ENCODE results near the gene KCNJ1. TPM values are rescaled to one million over a fixed set of nuclear protein-coding genes. Genes with fewer than 3 reads are reported as not detected.
A peak's percentile ranks its signal among the peaks of the same experiment; 100 is the strongest.

KCNJ1 gene
- total RNA-seq, 3 donors from 2014 or later (not counting 1 experiment from before 2014, with no cell fraction given): not detected

DNA sequence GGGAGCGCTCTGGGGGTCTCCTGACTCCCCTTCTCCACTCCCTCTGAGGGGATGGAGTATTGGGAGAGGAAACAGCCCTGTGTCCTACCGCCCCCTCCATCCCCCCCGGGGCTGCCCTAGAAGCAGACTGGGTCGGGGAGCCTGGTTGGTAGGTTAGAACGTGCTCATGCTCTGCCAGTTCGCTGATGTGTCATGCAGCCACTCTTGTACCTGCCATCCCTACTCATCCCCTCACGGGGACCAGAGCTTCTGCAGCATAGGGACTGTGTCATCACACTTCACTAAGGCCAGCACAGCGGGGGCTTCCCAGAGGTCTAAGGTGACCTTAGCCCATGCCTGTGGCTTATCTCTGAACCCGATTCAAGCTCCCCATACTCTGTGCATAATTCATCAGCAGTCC, 4.7 kb downstream of the KCNJ1 start:
- Histone ChIP-seq H3K4me1 (ENCODE audit: control insufficient read depth, insufficient read depth, low read length) (peaks cover 8% of the 10 kb centered on the region), H3K27ac (ENCODE audit: low read length) (no peak overlapping the region), H3K27me3 (ENCODE audit: control insufficient read depth, insufficient read depth, low read length) (no peaks in the 10 kb centered on the region), H3K36me3 (ENCODE audit: control insufficient read depth, insufficient read depth, low read length) (no peaks in the 10 kb centered on the region), H3K9me3 (ENCODE audit: control insufficient read depth, insufficient read depth, low read length) (no peaks in the 10 kb centered on the region), H3K4me3 (ENCODE audit: low read length) (no peak overlapping the region)
- ATAC-seq: no peak
- Mint-ChIP-seq H3K36me3 (no peaks in the 10 kb centered on the region), H3K27me3 (ENCODE audit: low read depth in 2 of 2) (peaks cover 0 to 6% of the 10 kb centered on the region in 2 donors), H3K4me1 (peaks cover 8 to 9% of the 10 kb centered on the region in 2 donors), H3K9me3 (no peaks in the 10 kb centered on the region), H3K27ac (no peak overlapping the region), H3K4me3 (no peak overlapping the region)
- 87% methylated on average over 8 of the region's 9 CpGs for WGBS (ENCODE audit: insufficient coverage)
- intact Hi-C loops (cut with micrococcal nuclease): no loop called here
- TF ChIP-seq, protein P1, sequence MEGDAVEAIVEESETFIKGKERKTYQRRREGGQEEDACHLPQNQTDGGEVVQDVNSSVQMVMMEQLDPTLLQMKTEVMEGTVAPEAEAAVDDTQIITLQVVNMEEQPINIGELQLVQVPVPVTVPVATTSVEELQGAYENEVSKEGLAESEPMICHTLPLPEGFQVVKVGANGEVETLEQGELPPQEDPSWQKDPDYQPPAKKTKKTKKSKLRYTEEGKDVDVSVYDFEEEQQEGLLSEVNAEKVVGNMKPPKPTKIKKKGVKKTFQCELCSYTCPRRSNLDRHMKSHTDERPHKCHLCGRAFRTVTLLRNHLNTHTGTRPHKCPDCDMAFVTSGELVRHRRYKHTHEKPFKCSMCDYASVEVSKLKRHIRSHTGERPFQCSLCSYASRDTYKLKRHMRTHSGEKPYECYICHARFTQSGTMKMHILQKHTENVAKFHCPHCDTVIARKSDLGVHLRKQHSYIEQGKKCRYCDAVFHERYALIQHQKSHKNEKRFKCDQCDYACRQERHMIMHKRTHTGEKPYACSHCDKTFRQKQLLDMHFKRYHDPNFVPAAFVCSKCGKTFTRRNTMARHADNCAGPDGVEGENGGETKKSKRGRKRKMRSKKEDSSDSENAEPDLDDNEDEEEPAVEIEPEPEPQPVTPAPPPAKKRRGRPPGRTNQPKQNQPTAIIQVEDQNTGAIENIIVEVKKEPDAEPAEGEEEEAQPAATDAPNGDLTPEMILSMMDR (IDR thresholded peaks at IDR 0.05): no peak
- DNase-seq: no peak

DNA sequence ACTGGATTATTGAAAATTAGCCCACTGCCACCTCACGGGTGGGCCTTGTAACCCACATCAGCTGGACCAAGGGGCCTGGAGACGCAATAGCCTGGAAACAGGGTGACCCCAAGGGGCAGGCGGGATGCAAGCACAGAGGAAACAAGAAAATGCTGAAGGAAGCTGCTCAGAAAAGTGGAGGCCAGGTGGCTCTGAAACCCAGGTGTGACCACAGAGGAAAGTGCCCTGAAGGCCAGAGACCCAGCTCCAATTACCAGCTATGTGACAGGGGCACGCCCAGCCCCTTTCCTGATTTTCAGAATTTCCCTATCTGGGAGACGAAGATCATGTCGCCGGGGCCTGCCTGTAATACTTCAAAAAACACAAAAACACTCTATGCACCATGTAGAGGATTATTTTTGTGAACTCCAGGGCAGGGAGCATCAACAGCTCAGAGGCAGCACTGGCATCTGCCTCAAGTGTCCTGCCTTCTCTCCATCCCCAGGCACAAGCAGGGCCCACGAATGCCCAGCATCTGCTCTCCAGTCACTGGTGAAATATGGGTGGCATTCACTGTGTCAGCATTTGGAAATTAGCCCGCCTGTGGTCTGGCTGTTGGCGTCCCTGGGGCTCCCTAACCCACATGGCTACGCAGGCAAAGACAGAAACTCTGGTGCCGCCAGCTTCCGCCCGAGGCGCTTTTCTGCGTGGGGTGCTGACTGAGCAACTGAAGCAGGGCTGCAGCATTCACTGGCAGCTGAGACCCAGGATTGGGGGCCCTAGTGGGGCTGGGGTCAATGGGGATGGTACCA, 6.3 kb downstream of the KCNJ1 start:
- H3K4me3 Mint-ChIP-seq: no peak overlapping the region
- intact Hi-C loops (cut with micrococcal nuclease): no loop called here
- no peaks in the 10 kb centered on the region for H3K27me3 ChIP-seq (ENCODE audit: control insufficient read depth, insufficient read depth, low read length)
- H3K36me3 ChIP-seq (ENCODE audit: control insufficient read depth, insufficient read depth, low read length): no peaks in the 10 kb centered on the region
- no peak overlapping the region for H3K27ac Mint-ChIP-seq
- no peaks in the 10 kb centered on the region for H3K9me3 ChIP-seq (ENCODE audit: control insufficient read depth, insufficient read depth, low read length)
- peaks cover 0 to 14% of the 10 kb centered on the region in 2 donors for H3K27me3 Mint-ChIP-seq (ENCODE audit: low read depth in 2 of 2)
- H3K4me1 ChIP-seq (ENCODE audit: control insufficient read depth, insufficient read depth, low read length): peaks cover 8% of the 10 kb centered on the region
- WGBS (ENCODE audit: insufficient coverage): 81% methylated on average over 13 of the region's 16 CpGs
- H3K9me3 Mint-ChIP-seq: no peaks in the 10 kb centered on the region
- TF ChIP-seq, protein P1 (IDR thresholded peaks at IDR 0.05): no peak
- peaks cover 8 to 9% of the 10 kb centered on the region in 2 donors for H3K4me1 Mint-ChIP-seq
- no peak overlapping the region for H3K4me3 ChIP-seq (ENCODE audit: low read length)
- H3K27ac ChIP-seq (ENCODE audit: low read length): no peak overlapping the region
- DNase-seq (no peak), ATAC-seq (no peak)
- H3K36me3 Mint-ChIP-seq: no peaks in the 10 kb centered on the region

DNA sequence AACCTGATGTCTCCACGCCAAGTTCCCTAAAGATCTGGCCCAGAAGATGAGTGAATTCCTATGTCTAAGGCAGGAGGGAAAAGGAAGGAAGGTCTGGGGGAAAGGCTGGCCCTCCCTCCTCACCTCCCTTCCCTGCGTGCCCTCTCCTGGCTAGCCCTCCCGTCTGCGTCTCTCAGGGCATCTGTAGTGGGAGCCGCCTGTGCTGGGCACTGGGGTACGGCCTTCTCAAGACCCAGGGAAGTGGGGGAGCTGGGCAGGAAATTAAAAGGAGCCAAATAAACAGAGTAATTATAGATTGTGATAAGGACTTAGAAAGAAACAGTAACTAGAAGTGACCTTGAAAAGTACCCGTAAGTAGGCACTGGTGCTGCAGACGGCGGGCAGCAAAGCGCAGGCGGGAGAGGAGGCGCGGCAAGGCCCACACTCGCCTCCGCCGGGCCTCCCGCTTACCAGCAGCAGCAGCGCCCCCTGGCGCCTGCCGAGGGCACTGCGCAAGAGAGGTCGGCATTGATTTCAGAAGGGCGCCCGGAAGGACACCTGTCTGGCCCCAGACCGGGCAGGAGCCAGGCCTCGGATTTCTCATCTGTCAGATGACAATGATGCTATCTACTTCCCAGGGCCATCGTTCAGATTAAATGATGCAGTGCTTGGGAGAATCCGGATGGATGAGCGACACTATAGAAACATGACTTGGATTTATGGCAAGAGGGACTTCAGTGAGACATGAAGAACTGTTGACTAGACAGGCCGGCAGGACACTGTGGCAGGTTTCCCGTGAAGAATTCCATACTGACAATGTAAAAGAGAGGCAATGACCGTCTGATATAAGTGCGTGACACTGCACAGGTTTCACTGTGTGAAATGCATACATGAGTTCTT, 7.3 kb downstream of the KCNJ1 start:
- Histone ChIP-seq H3K27me3 (ENCODE audit: control insufficient read depth, insufficient read depth, low read length) (no peaks in the 10 kb centered on the region), H3K4me1 (ENCODE audit: control insufficient read depth, insufficient read depth, low read length) (peaks cover 8% of the 10 kb centered on the region), H3K9me3 (ENCODE audit: control insufficient read depth, insufficient read depth, low read length) (no peaks in the 10 kb centered on the region), H3K4me3 (ENCODE audit: low read length) (no peak overlapping the region), H3K27ac (ENCODE audit: low read length) (no peak overlapping the region), H3K36me3 (ENCODE audit: control insufficient read depth, insufficient read depth, low read length) (no peaks in the 10 kb centered on the region)
- no peaks in the 10 kb centered on the region for H3K9me3 Mint-ChIP-seq
- H3K36me3 Mint-ChIP-seq: no peaks in the 10 kb centered on the region
- no peak overlapping the region for H3K27ac Mint-ChIP-seq
- TF ChIP-seq, protein P1 (IDR thresholded peaks at IDR 0.05): peak; percentile 99
- peak; percentile 76 to 87 for DNase-seq
- 35% methylated on average over 32 of the region's 33 CpGs for WGBS (ENCODE audit: insufficient coverage)
- H3K27me3 Mint-ChIP-seq (ENCODE audit: low read depth in 2 of 2): peaks cover 0 to 14% of the 10 kb centered on the region in 2 donors
- no peak overlapping the region for H3K4me3 Mint-ChIP-seq
- intact Hi-C loops (cut with micrococcal nuclease): no loop called here
- peak; percentile 88 to 98 (median 97) for ATAC-seq
- H3K4me1 Mint-ChIP-seq: peaks cover 8 to 9% of the 10 kb centered on the region in 2 donors

Measured in natural killer cell (primary cell).